NCI-H2171 (cell line): Measurements from ENCODE around the gene MAD1L1.
"Not testable (repeated sequence)": the region's sequence is repeated elsewhere in the genome, so short reads cannot be mapped to it uniquely, and the experiment has no call there.

Experiments
- DNase-seq: peaks from one replicate; lab custom pipeline; 2025; lab: John Stamatoyannopoulos, UW

The MAD1L1 gene

GRCh38 chr7:1986366-1987083 is 246.2 kb downstream of the MAD1L1 start:
- no peak for DNase-seq

GRCh38 chr7:1985936-1986335 is 246.8 kb downstream of the MAD1L1 start:
- no peak for DNase-seq

DNA sequence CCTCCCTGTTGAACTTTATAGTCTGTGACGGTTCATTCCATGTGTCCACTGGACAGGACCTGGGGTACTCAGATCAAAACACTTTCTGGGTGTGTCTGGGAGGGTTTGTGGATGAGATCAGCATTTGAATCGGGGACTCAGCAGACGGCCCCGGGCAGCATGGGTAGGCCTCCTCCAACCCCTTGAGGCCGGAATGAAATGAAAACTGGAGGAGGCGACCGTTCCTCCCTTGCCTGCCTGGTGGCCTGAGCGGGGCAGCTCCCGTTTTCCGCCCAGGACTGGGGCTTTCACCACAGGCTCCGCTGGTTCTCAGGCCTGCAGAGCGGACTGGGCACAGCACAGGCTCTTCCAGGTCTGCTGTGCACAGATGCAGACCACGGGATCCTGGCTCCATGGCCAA is 247.7 kb downstream of the MAD1L1 start:
- no peak for DNase-seq

DNA sequence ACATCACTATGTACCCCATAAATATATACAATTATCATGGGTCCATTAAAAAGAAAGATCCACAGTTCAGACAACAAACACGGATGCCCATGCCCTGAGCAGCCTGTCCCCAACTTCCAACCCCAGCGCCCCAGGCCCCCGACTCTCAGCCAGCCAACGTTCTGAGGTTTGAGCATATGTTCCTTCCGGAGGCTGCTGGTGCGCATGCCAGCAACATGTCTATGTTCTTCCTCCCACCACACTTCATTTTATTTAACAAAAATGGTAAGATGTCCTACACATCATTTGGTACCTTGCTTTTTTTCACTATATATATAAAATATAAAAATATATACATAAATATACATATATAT is 250.9 kb downstream of the MAD1L1 start:
- DNase-seq, result no peak

DNA sequence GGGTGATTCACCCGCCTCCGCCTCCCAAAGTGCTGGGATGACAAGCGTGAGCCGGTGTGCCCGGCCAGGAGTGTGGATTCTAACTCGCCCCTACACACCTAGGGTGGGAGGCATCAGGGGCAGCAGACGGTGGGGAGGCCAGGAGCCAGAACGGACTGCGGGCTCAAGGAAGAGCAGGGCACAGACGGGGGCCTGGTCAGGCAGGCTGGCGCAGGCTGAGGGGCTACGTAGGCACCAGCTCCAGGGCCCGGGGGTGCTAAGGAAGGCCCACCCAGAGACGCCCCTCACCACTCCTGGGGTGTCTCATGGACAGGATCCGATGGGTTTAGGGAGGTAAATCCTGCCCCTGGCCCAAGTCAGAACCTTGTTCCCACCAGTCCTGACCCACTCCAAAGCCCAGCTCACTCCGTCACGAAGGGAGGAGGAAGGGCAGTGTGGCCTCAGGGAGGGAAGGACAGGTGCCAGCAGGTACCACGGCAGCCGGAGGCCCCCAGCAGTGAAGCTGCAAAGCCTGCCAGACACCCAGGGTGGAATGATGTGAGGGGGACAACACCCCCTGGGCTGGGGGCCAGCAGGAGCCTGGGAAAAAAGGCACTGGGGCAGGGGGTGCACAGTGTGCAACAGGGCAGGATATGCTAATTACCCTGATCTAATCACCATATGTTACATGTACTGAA is 251.4 kb downstream of the MAD1L1 start:
- no peak for DNase-seq

GRCh38 chr7:1979591-1980560 is 252.9 kb downstream of the MAD1L1 start:
- no peak for DNase-seq

- no peak for DNase-seq
These were observed 253.8 kb downstream of the MAD1L1 start for GRCh38 chr7:1978656-1979590.

- no peak for DNase-seq
These were observed 254.8 kb downstream of the MAD1L1 start for GRCh38 chr7:1977876-1978441.

DNA sequence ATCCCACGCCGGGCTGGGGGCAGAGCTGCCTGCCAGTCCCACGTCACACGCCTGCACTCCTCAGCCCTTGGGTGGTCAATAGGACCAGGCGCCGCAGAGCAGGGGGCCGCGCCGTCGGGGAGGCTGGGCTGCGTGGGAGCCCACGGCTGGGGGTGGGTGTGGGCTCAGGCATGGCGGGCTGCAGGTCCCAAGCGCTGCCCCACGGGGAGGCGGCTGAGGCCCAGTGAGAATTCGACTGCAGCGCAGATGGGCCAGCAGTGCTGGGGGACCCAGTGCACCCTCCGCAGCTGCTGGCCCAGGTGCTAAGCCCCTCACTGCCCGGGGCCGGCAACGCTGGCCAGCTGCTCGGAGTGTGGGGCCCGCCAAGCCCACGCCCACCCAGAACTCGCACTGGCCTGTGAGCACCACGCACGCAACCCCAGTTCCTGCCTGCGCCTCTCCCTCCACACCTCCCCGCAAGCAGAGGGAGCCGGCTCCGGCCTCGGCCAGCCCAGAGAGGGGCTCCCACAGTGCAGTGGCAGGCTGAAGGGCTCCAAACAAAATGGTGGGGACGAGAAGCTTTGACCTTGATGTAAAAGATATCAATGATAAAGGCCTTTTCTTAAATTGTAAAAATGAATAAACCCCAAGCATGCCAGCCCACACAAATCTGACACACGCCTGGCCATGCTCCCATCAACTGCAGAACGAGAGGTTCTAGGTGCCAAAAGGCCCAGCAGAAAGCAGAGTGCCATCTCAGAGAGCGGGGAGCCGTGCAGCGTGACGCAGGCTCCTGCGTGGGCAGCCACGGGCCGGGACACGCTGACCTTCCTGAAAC is 255.5 kb downstream of the MAD1L1 start:
- DNase-seq, result no peak

DNA sequence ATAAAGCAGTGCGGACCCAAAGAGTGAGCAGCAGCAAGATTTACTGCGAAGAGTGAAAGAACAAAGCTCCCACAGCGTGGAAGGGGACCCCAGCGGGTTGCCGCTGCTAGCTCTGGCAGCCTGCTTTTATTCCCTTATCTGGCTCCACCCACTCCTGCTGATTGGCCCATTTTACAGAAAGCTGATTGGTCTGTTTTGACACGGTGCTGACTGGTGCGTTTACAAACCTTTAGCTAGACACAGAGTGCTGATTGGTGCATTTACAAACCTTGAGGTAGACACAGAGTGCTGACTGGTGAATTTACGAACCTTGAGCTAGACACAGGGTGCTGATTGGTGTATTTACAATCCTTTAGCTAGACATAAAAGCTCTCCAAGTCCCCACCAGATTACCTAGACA is 256.2 kb downstream of the MAD1L1 start:
- DNase-seq, result not testable (repeated sequence)

GRCh38 chr7:1975581-1975980 is 257.2 kb downstream of the MAD1L1 start:
- DNase-seq, result no peak

- DNase-seq, result no peak
These were observed 257.6 kb downstream of the MAD1L1 start for GRCh38 chr7:1975179-1975578.

- no peak for DNase-seq
These were observed 258.2 kb downstream of the MAD1L1 start for GRCh38 chr7:1974290-1975101.

- no peak for DNase-seq
These were observed 259.2 kb downstream of the MAD1L1 start for GRCh38 chr7:1973321-1974251.

- no peak for DNase-seq
These were observed 260.0 kb downstream of the MAD1L1 start for GRCh38 chr7:1972744-1973143.

GRCh38 chr7:1971946-1972654 is 260.6 kb downstream of the MAD1L1 start:
- no peak for DNase-seq

DNA sequence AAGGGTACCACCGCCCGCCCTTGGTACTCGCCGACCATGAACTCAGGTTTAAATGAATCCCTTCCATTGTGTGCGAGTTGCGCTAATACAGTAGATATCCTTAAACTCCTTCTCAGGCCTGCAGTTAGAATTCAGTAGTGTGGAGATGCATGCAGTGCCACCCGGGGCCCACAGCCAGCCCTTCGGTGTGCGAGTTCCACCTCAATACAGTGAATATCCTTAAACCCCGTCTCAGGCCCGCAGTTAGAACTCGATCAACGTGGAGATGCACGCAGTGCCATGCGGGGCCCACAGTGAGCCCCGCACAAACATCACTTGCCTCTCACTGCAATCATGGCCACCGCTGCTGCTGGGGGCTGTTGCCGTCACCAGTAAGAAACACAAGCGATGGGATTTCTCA is 261.9 kb downstream of the MAD1L1 start:
- DNase-seq, result no peak

- not testable (repeated sequence) for DNase-seq
These were observed 262.5 kb downstream of the MAD1L1 start for GRCh38 chr7:1970285-1970660.
